Dermis microvascular lymphatic vessel endothelial cell (primary cell): Measurements from ENCODE around the gene TTC23. TPM values are rescaled to one million over a fixed set of nuclear protein-coding genes. Genes with fewer than 3 reads are reported as not detected.
"Not testable (repeated sequence)": the region's sequence is repeated elsewhere in the genome, so short reads cannot be mapped to it uniquely, and the experiment has no call there.

Source experiments
- DNase-seq, 2 donors: peaks; one replicate each; pipeline versions ENCODE4 v3.0.0 to v3.0.0-alpha.2; 2010; ENCODE audit warnings: low read depth in 2 of 2
- total RNA-seq: library from RNA; depleted of rRNA; stranded (reverse); fragments of >200 nt; gene quantifications from 2 replicates; pipeline ENCODE4 v1.2.1, GENCODE V29; 2014

TTC23 gene
- total RNA-seq, 1 donor from 2014 or later = 12.5 TPM

GRCh38 chr15:99250494-99250856 lies 1.1 kb upstream of the TTC23 start:
- no peak for DNase-seq

- no peak for DNase-seq
These were observed 620 bp upstream of the TTC23 start for GRCh38 chr15:99250001-99250400.

- no peak for DNase-seq
These were observed 1.2 kb downstream of the TTC23 start for GRCh38 chr15:99248000-99248715.

GRCh38 chr15:99247062-99247461 lies 2.3 kb downstream of the TTC23 start:
- DNase-seq = no peak

GRCh38 chr15:99244306-99244705 lies 5.1 kb downstream of the TTC23 start:
- no peak for DNase-seq

GRCh38 chr15:99241752-99242151 lies 7.6 kb downstream of the TTC23 start:
- no peak for DNase-seq

- peak in 1 of 2 donors; percentile 39 for DNase-seq
These were observed 9.7 kb downstream of the TTC23 start for GRCh38 chr15:99239545-99240198.

GRCh38 chr15:99238849-99239248 lies 10.5 kb downstream of the TTC23 start:
- peak in 1 of 2 donors; percentile 31 for DNase-seq

- not testable (repeated sequence) for DNase-seq
These were observed 15.2 kb downstream of the TTC23 start for GRCh38 chr15:99234160-99234559.

GRCh38 chr15:99232740-99233139 lies 16.6 kb downstream of the TTC23 start:
- DNase-seq = no peak

- DNase-seq = no peak
These were observed 18.5 kb downstream of the TTC23 start for GRCh38 chr15:99230867-99231266.

- DNase-seq = no peak
These were observed 21.1 kb downstream of the TTC23 start for GRCh38 chr15:99228120-99228770.

GRCh38 chr15:99226802-99227201 lies 22.6 kb downstream of the TTC23 start:
- no peak for DNase-seq

GRCh38 chr15:99224372-99225214 lies 24.8 kb downstream of the TTC23 start:
- peak; percentile 40 to 62 for DNase-seq

GRCh38 chr15:99213187-99213811 lies 36.1 kb downstream of the TTC23 start:
- peak; percentile 60 to 78 for DNase-seq

- peak in 1 of 2 donors; percentile 57 for DNase-seq
These were observed 37.0 kb downstream of the TTC23 start for GRCh38 chr15:99212406-99212805.

- peak in 1 of 2 donors; percentile 16 for DNase-seq
These were observed 37.5 kb downstream of the TTC23 start for GRCh38 chr15:99211926-99212325.

- DNase-seq = no peak
These were observed 39.0 kb downstream of the TTC23 start for GRCh38 chr15:99210334-99210733.

- peak; percentile 90 to 91 for DNase-seq
These were observed 40.1 kb downstream of the TTC23 start for GRCh38 chr15:99209326-99209725.

- DNase-seq = no peak
These were observed 41.7 kb downstream of the TTC23 start for GRCh38 chr15:99207672-99208071.

- no peak for DNase-seq
These were observed 47.2 kb downstream of the TTC23 start for GRCh38 chr15:99202176-99202552.
